Measurements from ENCODE around the gene IRF7.

DNA sequence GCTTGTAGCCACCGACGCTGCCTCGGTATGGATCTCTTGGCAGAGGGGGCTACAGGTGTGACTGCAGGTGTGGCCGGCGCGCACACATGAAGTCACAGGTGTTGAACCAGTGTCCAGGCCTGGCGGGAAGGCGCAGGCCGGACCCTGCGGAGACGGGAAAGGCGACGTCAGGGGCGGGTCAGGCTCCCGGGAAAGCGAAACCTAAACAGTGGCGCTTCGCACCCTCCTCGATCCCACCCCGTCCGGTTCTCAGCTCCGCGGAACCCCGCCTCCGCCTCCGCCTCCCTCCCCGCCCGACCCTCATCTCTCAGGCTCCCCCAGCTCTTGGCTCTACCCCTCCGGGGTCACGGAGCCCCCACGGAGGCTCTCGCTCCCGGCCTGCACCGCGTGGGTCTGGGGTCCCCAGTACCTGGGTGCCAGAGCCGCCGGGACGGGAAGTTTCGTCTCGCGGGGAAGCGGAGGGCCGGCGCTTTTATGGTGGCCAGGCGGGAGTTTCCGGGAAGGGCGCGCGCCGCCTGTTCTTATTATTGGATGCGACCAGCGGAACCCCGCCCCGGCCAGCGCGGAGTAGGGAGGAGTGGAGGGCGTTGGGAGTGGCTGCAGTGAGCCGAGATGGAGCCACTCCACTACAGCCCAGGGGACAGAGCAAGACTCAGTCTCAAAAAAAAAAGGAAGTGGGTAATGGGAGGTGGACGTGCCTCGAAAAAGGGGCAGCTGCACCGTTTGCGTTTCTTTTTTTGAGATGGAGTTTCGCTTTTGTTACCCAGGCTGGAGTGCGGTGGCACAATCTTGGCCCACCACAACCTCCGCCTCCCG lies at the start of gene IRF7:
- TF ChIP-seq NCOR1 (IDR thresholded peaks at IDR 0.05) (no peak), GATA2 (CRISPR knock-in tag; IDR thresholded peaks at IDR 0.05) (no peak), THRA (IDR thresholded peaks at IDR 0.05) (no peak), PHB2 (IDR thresholded peaks at IDR 0.05; ENCODE audit: low read depth) (no peak), CEBPB (tag; IDR thresholded peaks at IDR 0.05) (no peak), ELK3 (CRISPR knock-in tag; IDR thresholded peaks at IDR 0.05) (no peak), CHD2 (IDR thresholded peaks at IDR 0.05; ENCODE audit: low read depth, low read length) (0 out of 2 replicates have a peak, but pooled peaks have one; percentile 31), REST (IDR thresholded peaks at IDR 0.05; ENCODE audit: borderline replicate concordance) (no peak), REST (CRISPR knock-in tag; IDR thresholded peaks at IDR 0.05; ENCODE audit: low read depth) (0 out of 2 replicates have a peak, but pooled peaks have one; percentile 12), NR3C1 (CRISPR knock-in tag; IDR thresholded peaks at IDR 0.05) (no peak), EZH2 (IDR thresholded peaks at IDR 0.05; ENCODE audit: borderline replicate concordance, low read depth, low read length) (no peak)
- TF ChIP-seq, protein P1, sequence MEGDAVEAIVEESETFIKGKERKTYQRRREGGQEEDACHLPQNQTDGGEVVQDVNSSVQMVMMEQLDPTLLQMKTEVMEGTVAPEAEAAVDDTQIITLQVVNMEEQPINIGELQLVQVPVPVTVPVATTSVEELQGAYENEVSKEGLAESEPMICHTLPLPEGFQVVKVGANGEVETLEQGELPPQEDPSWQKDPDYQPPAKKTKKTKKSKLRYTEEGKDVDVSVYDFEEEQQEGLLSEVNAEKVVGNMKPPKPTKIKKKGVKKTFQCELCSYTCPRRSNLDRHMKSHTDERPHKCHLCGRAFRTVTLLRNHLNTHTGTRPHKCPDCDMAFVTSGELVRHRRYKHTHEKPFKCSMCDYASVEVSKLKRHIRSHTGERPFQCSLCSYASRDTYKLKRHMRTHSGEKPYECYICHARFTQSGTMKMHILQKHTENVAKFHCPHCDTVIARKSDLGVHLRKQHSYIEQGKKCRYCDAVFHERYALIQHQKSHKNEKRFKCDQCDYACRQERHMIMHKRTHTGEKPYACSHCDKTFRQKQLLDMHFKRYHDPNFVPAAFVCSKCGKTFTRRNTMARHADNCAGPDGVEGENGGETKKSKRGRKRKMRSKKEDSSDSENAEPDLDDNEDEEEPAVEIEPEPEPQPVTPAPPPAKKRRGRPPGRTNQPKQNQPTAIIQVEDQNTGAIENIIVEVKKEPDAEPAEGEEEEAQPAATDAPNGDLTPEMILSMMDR (IDR thresholded peaks at IDR 0.05 in 2 of 3, conservative IDR thresholded peaks at IDR 0.05 in 1 of 3; ENCODE audit: insufficient read depth in 2 of 3, low read depth in 1 of 3, low read length in 3 of 3): no peak
- TF ChIP-seq, protein P2, sequence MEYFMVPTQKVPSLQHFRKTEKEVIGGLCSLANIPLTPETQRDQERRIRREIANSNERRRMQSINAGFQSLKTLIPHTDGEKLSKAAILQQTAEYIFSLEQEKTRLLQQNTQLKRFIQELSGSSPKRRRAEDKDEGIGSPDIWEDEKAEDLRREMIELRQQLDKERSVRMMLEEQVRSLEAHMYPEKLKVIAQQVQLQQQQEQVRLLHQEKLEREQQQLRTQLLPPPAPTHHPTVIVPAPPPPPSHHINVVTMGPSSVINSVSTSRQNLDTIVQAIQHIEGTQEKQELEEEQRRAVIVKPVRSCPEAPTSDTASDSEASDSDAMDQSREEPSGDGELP (CRISPR knock-in tag; IDR thresholded peaks at IDR 0.05; ENCODE audit: borderline replicate concordance): peak; percentile 54; the same call in 1 of the 2 replicates
- TF ChIP-seq, protein P3, sequence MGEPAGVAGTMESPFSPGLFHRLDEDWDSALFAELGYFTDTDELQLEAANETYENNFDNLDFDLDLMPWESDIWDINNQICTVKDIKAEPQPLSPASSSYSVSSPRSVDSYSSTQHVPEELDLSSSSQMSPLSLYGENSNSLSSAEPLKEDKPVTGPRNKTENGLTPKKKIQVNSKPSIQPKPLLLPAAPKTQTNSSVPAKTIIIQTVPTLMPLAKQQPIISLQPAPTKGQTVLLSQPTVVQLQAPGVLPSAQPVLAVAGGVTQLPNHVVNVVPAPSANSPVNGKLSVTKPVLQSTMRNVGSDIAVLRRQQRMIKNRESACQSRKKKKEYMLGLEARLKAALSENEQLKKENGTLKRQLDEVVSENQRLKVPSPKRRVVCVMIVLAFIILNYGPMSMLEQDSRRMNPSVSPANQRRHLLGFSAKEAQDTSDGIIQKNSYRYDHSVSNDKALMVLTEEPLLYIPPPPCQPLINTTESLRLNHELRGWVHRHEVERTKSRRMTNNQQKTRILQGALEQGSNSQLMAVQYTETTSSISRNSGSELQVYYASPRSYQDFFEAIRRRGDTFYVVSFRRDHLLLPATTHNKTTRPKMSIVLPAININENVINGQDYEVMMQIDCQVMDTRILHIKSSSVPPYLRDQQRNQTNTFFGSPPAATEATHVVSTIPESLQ (CRISPR knock-in tag; IDR thresholded peaks at IDR 0.05): no peak
